GM12873 (cell line): ENCODE results near the gene RSU1.

Source experiments
- CTCF ChIP-seq: IDR thresholded peaks from 2 replicates; pipeline ENCODE4 v1.5.1; 2012; ENCODE audit warnings: low read depth, mild to moderate bottlenecking, moderate library complexity, low read length, control low read depth; ENCODE audit not compliant: insufficient read depth; ENCODE audit errors: missing control alignments

RSU1 gene

GRCh38 chr10:16741540-16741939, 75.7 kb downstream of the RSU1 start:
- no peak for TF ChIP-seq CTCF

GRCh38 chr10:16737420-16737819, 79.8 kb downstream of the RSU1 start:
- no peak for TF ChIP-seq CTCF

GRCh38 chr10:16735671-16736070, 81.6 kb downstream of the RSU1 start:
- no peak for TF ChIP-seq CTCF

- TF ChIP-seq CTCF, result no peak
Observed at GRCh38 chr10:16732376-16732775, 84.8 kb downstream of the RSU1 start.

- TF ChIP-seq CTCF, result no peak
Observed at GRCh38 chr10:16728266-16728665, 89.0 kb downstream of the RSU1 start.

GRCh38 chr10:16727666-16728065, 89.6 kb downstream of the RSU1 start:
- no peak for TF ChIP-seq CTCF

GRCh38 chr10:16724509-16724908, 92.7 kb downstream of the RSU1 start:
- no peak for TF ChIP-seq CTCF
